GM18519 (cell line): ENCODE results near the gene FCGR2B.
"Not testable (repeated sequence)": the region's sequence is repeated elsewhere in the genome, so short reads cannot be mapped to it uniquely, and the experiment has no call there.

Experiments used
- ATAC-seq: cut with Tn5 transposase; IDR thresholded peaks from one replicate; pipeline ENCODE4 v1.9.1; 2021; ENCODE audit warnings: mild to moderate bottlenecking, moderate library complexity; ENCODE audit not compliant: unreplicated experiment, low FRiP score

The FCGR2B gene

GRCh38 chr1:161662684-161663339 is at the start of gene FCGR2B:
Gene FCGR2B (plus strand): TSS chr1:161663143. CDS start chr1:161663242, 99 bp downstream.
- ATAC-seq: peak; percentile 58

GRCh38 chr1:161616417-161616816 is 46.5 kb upstream of the FCGR2B start:
- not testable (repeated sequence) for ATAC-seq

GRCh38 chr1:161618517-161618916 is 44.4 kb upstream of the FCGR2B start:
- not testable (repeated sequence) for ATAC-seq

GRCh38 chr1:161620399-161620798 is 42.5 kb upstream of the FCGR2B start:
- not testable (repeated sequence) for ATAC-seq

GRCh38 chr1:161621181-161622000 is 41.6 kb upstream of the FCGR2B start:
- ATAC-seq: not testable (repeated sequence)

GRCh38 chr1:161622054-161622453 is 40.9 kb upstream of the FCGR2B start:
- ATAC-seq: not testable (repeated sequence)

GRCh38 chr1:161623401-161624051 is 39.4 kb upstream of the FCGR2B start:
- not testable (repeated sequence) for ATAC-seq

- ATAC-seq: not testable (repeated sequence)
These were observed 38.3 kb upstream of the FCGR2B start for GRCh38 chr1:161624605-161625004.

- not testable (repeated sequence) for ATAC-seq
These were observed 36.3 kb upstream of the FCGR2B start for GRCh38 chr1:161626445-161627146.

GRCh38 chr1:161630128-161630742 is 32.7 kb upstream of the FCGR2B start:
- not testable (repeated sequence) for ATAC-seq

- ATAC-seq: no peak
These were observed 31.9 kb upstream of the FCGR2B start, which contains the start of gene FCGR3B for GRCh38 chr1:161631076-161631475. Gene FCGR3B (minus strand): TSS chr1:161631176. CDS start chr1:161631094, 82 bp downstream.

- not testable (repeated sequence) for ATAC-seq
These were observed 27.9 kb upstream of the FCGR2B start for GRCh38 chr1:161634993-161635392.

- ATAC-seq: not testable (repeated sequence)
These were observed 26.7 kb upstream of the FCGR2B start for GRCh38 chr1:161636189-161636782.

GRCh38 chr1:161636976-161637375 is 26.0 kb upstream of the FCGR2B start:
- ATAC-seq: not testable (repeated sequence)

GRCh38 chr1:161638251-161638993 is 24.5 kb upstream of the FCGR2B start:
- ATAC-seq: not testable (repeated sequence)

- ATAC-seq: not testable (repeated sequence)
These were observed 23.7 kb upstream of the FCGR2B start for GRCh38 chr1:161639203-161639602.

GRCh38 chr1:161642697-161643096 is 20.2 kb upstream of the FCGR2B start:
- ATAC-seq: not testable (repeated sequence)

GRCh38 chr1:161643481-161644208 is 19.3 kb upstream of the FCGR2B start:
- ATAC-seq: not testable (repeated sequence)
